Vein endothelial cell (primary cell): ENCODE measurements around the gene ZKSCAN3. TPM values are rescaled to one million over a fixed set of nuclear protein-coding genes. Genes with fewer than 3 reads are reported as not detected.

Source experiments
- small RNA-seq: library from RNA; depleted of rRNA; stranded (forward); fragments of <200 nt; gene quantifications from one replicate; pipeline ENCODE3, GENCODE V24; 2012
- total RNA-seq: library from RNA; depleted of rRNA; stranded (reverse); fragments of >200 nt; gene quantifications from 2 replicates; pipeline ENCODE4 v1.2.3, GENCODE V29; 2012

ZKSCAN3 gene
- 3.4 and 3.6 TPM in 2 replicates for total RNA-seq

GRCh38 chr6:28349892-28350737, at the start of gene ZKSCAN3:
Gene ZKSCAN3, plus strand, starts transcription at chr6:28349947. Its CDS starts 9,640 bp downstream, at chr6:28359587.

GRCh38 chr6:28335564-28336283, 14.0 kb upstream of the ZKSCAN3 start, which contains the start of gene ZSCAN31:
Gene ZSCAN31, minus strand, starts transcription at chr6:28336148. Its CDS starts 6,465 bp downstream, at chr6:28329683.

GRCh38 chr6:28399350-28400121, 49.8 kb downstream of the ZKSCAN3 start, which contains the start of gene ZSCAN12:
Gene ZSCAN12, minus strand, starts transcription at chr6:28399747. Its CDS starts 1,342 bp downstream, at chr6:28398405.

Small RNAs within 50 kb of the gene (small RNA-seq; reads per million reads assigned to genes)
- gene AL021997.1 (not detected), gene AL021997.2 (not detected), gene RNU2-45P (not detected)

Other genes starting within 250 kb of the ZKSCAN3 start
- gene ZSCAN16, start 225.3 kb upstream of the ZKSCAN3 start, total RNA-seq, result 8.2 and 11.1 TPM in 2 replicates
- gene ZKSCAN8, start 208.1 kb upstream of the ZKSCAN3 start, total RNA-seq, result 19.9 and 20.9 TPM in 2 replicates
- 16.7 and 20.6 TPM in 2 replicates for gene ZSCAN9, start 124.7 kb upstream of the ZKSCAN3 start, total RNA-seq
- 4.2 and 4.5 TPM in 2 replicates for gene ZKSCAN4, start 97.7 kb upstream of the ZKSCAN3 start, total RNA-seq
- gene NKAPL, start 90.7 kb upstream of the ZKSCAN3 start, total RNA-seq, result 0.33 and 0.57 TPM in 2 replicates
- 16.0 and 17.2 TPM in 2 replicates for gene ZSCAN26, start 82.8 kb upstream of the ZKSCAN3 start, total RNA-seq
- 6.5 and 7.8 TPM in 2 replicates for gene PGBD1, start 68.4 kb upstream of the ZKSCAN3 start, total RNA-seq
- gene ZSCAN31, start 13.8 kb upstream of the ZKSCAN3 start, total RNA-seq, result 6.9 and 11.6 TPM in 2 replicates
- gene ZSCAN12, start 49.8 kb downstream of the ZKSCAN3 start, total RNA-seq, result 3.3 and 5.3 TPM in 2 replicates
- 0.33 and 1.8 TPM in 2 replicates for gene ZSCAN23, start 93.5 kb downstream of the ZKSCAN3 start, total RNA-seq
- gene GPX6, start 165.8 kb downstream of the ZKSCAN3 start, total RNA-seq, result not detected in 2 replicates
- gene GPX5, start 175.9 kb downstream of the ZKSCAN3 start, total RNA-seq, result not detected in 2 replicates